Fibroblast of lung (primary cell): ENCODE measurements around the gene ZNF579. TPM values are rescaled to one million over a fixed set of nuclear protein-coding genes. Genes with fewer than 3 reads are reported as not detected.
A peak's percentile ranks its signal among the peaks of the same experiment; 100 is the strongest.

Experiments
- DNase-seq, 2 donors: peaks; one replicate each; pipeline versions ENCODE4 v3.0.0 to v3.0.0-alpha.2; 2010; ENCODE audit warnings: low read depth in 2 of 2
- H2AFZ ChIP-seq: 2 replicates; pipeline ENCODE4 v1.5.1; 2012; ENCODE audit warnings: low read length, control low read depth, inconsistent platforms
- H3K27ac ChIP-seq: 2 replicates; pipeline ENCODE4 v1.5.1; 2011; ENCODE audit warnings: low read length, control low read depth; ENCODE audit not compliant: insufficient read depth
- H3K27me3 ChIP-seq: 2 replicates; pipeline ENCODE4 v1.5.1; 2011; ENCODE audit warnings: mild to moderate bottlenecking, low read length; ENCODE audit not compliant: control insufficient read depth, insufficient read depth
- H3K36me3 ChIP-seq: 2 replicates; pipeline ENCODE4 v1.5.1; 2011; ENCODE audit warnings: low read length; ENCODE audit not compliant: control insufficient read depth, insufficient read depth
- H3K4me1 ChIP-seq: 2 replicates; pipeline ENCODE4 v1.5.1; 2011; ENCODE audit warnings: low read length; ENCODE audit not compliant: control insufficient read depth, insufficient read depth; ENCODE audit errors: extremely low read depth
- H3K4me2 ChIP-seq: 2 replicates; pipeline ENCODE4 v1.5.1; 2011; ENCODE audit warnings: low read length, control low read depth; ENCODE audit not compliant: insufficient read depth; ENCODE audit errors: extremely low read depth
- H3K4me3 ChIP-seq, 4 experiments: fragments of 200-600 bp in 1 of 4; sonication (generic) in 1 of 4; replicated peaks in 1 of 4; 2 replicates each; pipeline ENCODE4 v1.5.1; 2011 to 2016; ENCODE audit warnings: low read length in 4 of 4, low read depth in 3 of 4, mild to moderate bottlenecking in 3 of 4, control low read depth in 2 of 4, inconsistent platforms in 1 of 4, mixed read lengths in 1 of 4; ENCODE audit not compliant: insufficient read depth in 1 of 4; ENCODE audit errors: control extremely low read depth in 1 of 4
- H3K79me2 ChIP-seq: 2 replicates; pipeline ENCODE4 v1.5.1; 2012; ENCODE audit warnings: mild to moderate bottlenecking, low read length, inconsistent platforms; ENCODE audit not compliant: control insufficient read depth, insufficient read depth
- H3K9ac ChIP-seq: 2 replicates; pipeline ENCODE4 v1.5.1; 2011; ENCODE audit warnings: mild to moderate bottlenecking, low read length, control low read depth; ENCODE audit not compliant: insufficient read depth
- H3K9me3 ChIP-seq: 2 replicates; pipeline ENCODE4 v1.5.1; 2012; ENCODE audit warnings: low read depth, low read length; ENCODE audit not compliant: control insufficient read depth, insufficient read depth
- H4K20me1 ChIP-seq: 2 replicates; pipeline ENCODE4 v1.5.1; 2011; ENCODE audit warnings: low read length; ENCODE audit not compliant: control insufficient read depth, insufficient read depth; ENCODE audit errors: extremely low read depth
- CTCF ChIP-seq, 2 donors: IDR thresholded peaks in 1 of 2; conservative IDR thresholded peaks in 1 of 2; 1 replicate in 1 of 2; 2 replicates in 1 of 2; pipeline ENCODE4 v1.5.1; 2011 to 2012; ENCODE audit warnings: low read length in 2 of 2, control low read depth in 1 of 2, inconsistent platforms in 1 of 2, low read depth in 1 of 2, mild to moderate bottlenecking in 1 of 2
- EZH2 ChIP-seq: IDR thresholded peaks from 2 replicates; pipeline ENCODE4 v1.5.1; 2012; ENCODE audit warnings: low read length, control low read depth, mild to moderate bottlenecking; ENCODE audit errors: missing control alignments
- polyA plus RNA-seq, 2 donors: library from polyadenylated mRNA; depleted of rRNA in 1 of 2; stranded (reverse) in 1 of 2; unstranded in 1 of 2; fragments of >200 nt; gene quantifications; 2 replicates each; pipeline ENCODE4 v1.2.1, GENCODE V29; 2011 to 2012; ENCODE audit warnings: missing spikeins in 1 of 2
- total RNA-seq: library from RNA; depleted of rRNA; stranded (reverse); fragments of >200 nt; gene quantifications from 2 replicates; pipeline ENCODE4 v1.2.1, GENCODE V29; 2014

Gene ZNF579
- total and polyA plus RNA-seq, 2 donors (not counting 1 experiment from before 2014, with no cell fraction given) = 4.2 to 5.4 TPM

DNA sequence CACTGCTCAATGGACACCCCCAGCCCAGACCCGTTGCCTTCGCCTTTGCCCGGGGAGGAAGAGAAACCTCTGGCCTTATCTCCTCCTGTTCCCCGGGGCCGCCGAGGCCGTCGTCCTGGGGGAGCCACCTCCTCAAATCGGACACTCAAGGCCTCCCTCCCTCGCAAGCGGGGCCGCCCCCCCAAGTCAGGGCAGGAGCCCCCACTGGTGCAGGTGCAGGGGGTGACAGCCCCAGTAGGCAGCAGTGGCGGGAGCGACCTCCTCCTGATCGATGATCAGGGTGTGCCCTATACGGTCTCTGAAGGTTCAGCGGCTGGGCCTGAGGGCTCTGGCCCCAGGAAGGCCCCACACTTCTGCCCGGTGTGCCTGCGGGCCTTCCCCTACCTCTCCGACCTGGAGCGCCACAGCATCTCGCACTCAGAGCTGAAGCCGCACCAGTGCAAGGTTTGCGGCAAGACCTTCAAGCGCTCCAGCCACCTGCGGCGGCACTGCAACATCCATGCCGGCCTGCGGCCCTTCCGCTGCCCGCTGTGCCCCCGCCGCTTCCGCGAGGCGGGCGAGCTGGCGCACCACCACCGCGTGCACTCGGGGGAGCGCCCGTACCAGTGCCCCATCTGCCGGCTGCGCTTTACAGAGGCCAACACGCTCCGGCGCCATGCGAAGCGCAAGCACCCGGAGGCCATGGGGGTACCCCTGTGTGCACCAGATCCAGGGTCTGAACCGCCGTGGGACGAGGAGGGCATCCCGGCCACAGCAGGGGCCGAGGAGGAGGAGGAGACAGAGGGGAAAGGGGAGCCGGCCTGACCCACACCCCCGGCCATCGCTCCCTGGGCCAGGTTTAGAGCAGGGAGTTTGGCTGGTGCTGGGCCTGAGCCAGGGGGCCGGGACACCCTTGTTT, 21.7 kb upstream of the ZNF579 start:
- H3K4me3 ChIP-seq = no peak overlapping the region
- H3K27ac ChIP-seq = no peak overlapping the region
- no peak for DNase-seq
- no peak overlapping the region for H3K4me2 ChIP-seq
- no peak overlapping the region for H2AFZ ChIP-seq
- peaks cover 20% of the 10 kb centered on the region for H3K79me2 ChIP-seq
- H3K36me3 ChIP-seq = peaks cover 4% of the 10 kb centered on the region
- no peaks in the 10 kb centered on the region for H3K27me3 ChIP-seq
- no peaks in the 10 kb centered on the region for H3K9me3 ChIP-seq
- TF ChIP-seq CTCF (conservative IDR thresholded peaks at IDR 0.05 in 1 of 2, IDR thresholded peaks at IDR 0.05 in 1 of 2; ENCODE audit: low read depth in 1 of 2, low read length in 2 of 2) = no peak
- no peak for TF ChIP-seq EZH2
- H3K9ac ChIP-seq = no peak overlapping the region
- H4K20me1 ChIP-seq = no peaks in the 10 kb centered on the region
- peaks cover 10% of the 10 kb centered on the region for H3K4me1 ChIP-seq

GRCh38 chr19:55601084-55601483, 20.4 kb upstream of the ZNF579 start:
- DNase-seq = no peak
- Histone ChIP-seq H3K79me2 (peaks cover 9% of the 10 kb centered on the region), H3K27ac (no peak overlapping the region), H4K20me1 (no peaks in the 10 kb centered on the region), H3K9ac (no peak overlapping the region), H3K9me3 (no peaks in the 10 kb centered on the region), H3K4me2 (peak overlapping the region; percentile 81), H3K4me3 (peak overlapping the region; percentile 55 to 81 (median 63)), H3K27me3 (no peaks in the 10 kb centered on the region), H3K4me1 (peaks cover 6% of the 10 kb centered on the region), H2AFZ (no peak overlapping the region), H3K36me3 (peaks cover 7% of the 10 kb centered on the region)
- TF ChIP-seq CTCF (conservative IDR thresholded peaks at IDR 0.05 in 1 of 2, IDR thresholded peaks at IDR 0.05 in 1 of 2; ENCODE audit: low read depth in 1 of 2, low read length in 2 of 2) = no peak
- no peak for TF ChIP-seq EZH2

- Histone ChIP-seq H3K79me2 (peaks cover 5% of the 10 kb centered on the region), H3K4me3 (peak overlapping the region; percentile 55 to 81 (median 63)), H3K27ac (no peak overlapping the region), H3K4me1 (peaks cover 6% of the 10 kb centered on the region), H3K27me3 (no peaks in the 10 kb centered on the region), H3K9ac (peak overlapping the region; percentile 86), H3K4me2 (peak overlapping the region; percentile 81), H3K36me3 (peaks cover 8% of the 10 kb centered on the region), H3K9me3 (no peaks in the 10 kb centered on the region), H2AFZ (no peak overlapping the region), H4K20me1 (no peaks in the 10 kb centered on the region)
- no peak for DNase-seq
- TF ChIP-seq CTCF (conservative IDR thresholded peaks at IDR 0.05 in 1 of 2, IDR thresholded peaks at IDR 0.05 in 1 of 2; ENCODE audit: low read depth in 1 of 2, low read length in 2 of 2) = no peak
- TF ChIP-seq EZH2 = no peak
Measured at GRCh38 chr19:55600662-55601028, 20.0 kb upstream of the ZNF579 start.
